HCT116 (cell line): ENCODE data around the gene SPATA33. TPM values are rescaled to one million over a fixed set of nuclear protein-coding genes. Genes with fewer than 3 reads are reported as not detected.
"Not testable (repeated sequence)": the region's sequence is repeated elsewhere in the genome, so short reads cannot be mapped to it uniquely, and the experiment has no call there.

Experiments
- ATAC-seq: fragments of 200-7000 bp; cut with Tn5 transposase; 2 replicates; pipeline ENCODE4 v1.9.1; 2020; ENCODE audit warnings: mild to moderate bottlenecking, moderate library complexity
- BruUV-seq: library from RNA; stranded (reverse); fragments of 400-500 nt; replicated peaks from 2 replicates; lab custom pipeline; 2021; lab: Mats Ljungman, UMichigan
- CTCF ChIA-PET: fragments of 300-600 bp; sonication (Branson Sonifier 250); formaldehyde crosslinking; loops from one replicate; lab custom pipeline; 2021; ENCODE audit warnings: antibody characterized with exemption; lab: Charles Lee
- POLR2A ChIA-PET: fragments of 300-600, 350-600 bp; sonication (Branson Sonifier 250); formaldehyde crosslinking; loops from one replicate; lab custom pipeline; 2021; ENCODE audit warnings: antibody characterized with exemption; lab: Charles Lee
- RAD21 ChIA-PET, 2 experiments: fragments of 300-600 bp; sonication (Branson Sonifier 250); formaldehyde crosslinking; loops; one replicate each; lab custom pipeline; 2023; ENCODE audit warnings: low total read pairs in 2 of 2; ENCODE audit not compliant: uncharacterized antibody in 2 of 2, unreplicated experiment in 2 of 2, low non-redundant PET in 1 of 2; lab: Charles Lee
- DNase-seq: peaks from one replicate; pipeline ENCODE4 v3.0.0-alpha.2; 2010; ENCODE audit warnings: low read depth, low spot score
- H2AFZ ChIP-seq: fragments of 200-600 bp; shearing (Covaris generic), sonication (generic); 2 replicates; pipeline ENCODE4 v1.6.1; 2017; ENCODE audit warnings: low read depth, mixed run types, mixed read lengths, antibody characterized with exemption, low read length; ENCODE audit not compliant: poor library complexity, severe bottlenecking
- H3K27ac ChIP-seq: 2 replicates; pipeline ENCODE4 v1.5.1; 2012; ENCODE audit warnings: low read depth, low read length
- H3K27me3 ChIP-seq: fragments of 200-600 bp; sonication (generic); 2 replicates; pipeline ENCODE4 v1.6.1; 2016; ENCODE audit warnings: mixed run types, low read length, mixed read lengths; ENCODE audit not compliant: insufficient read depth
- H3K36me3 ChIP-seq, 2 experiments: fragments of 200-500 bp in 1 of 2; fragments of 200-600 bp in 1 of 2; sonication (Bioruptor generic) in 1 of 2; sonication (generic) in 1 of 2; 2 replicates each; pipeline versions ENCODE4 v1.5.1 to v1.6.1; 2014 to 2016; ENCODE audit warnings: low read length in 2 of 2, inconsistent platforms in 1 of 2, mixed read lengths in 1 of 2, mixed run types in 1 of 2; ENCODE audit not compliant: insufficient read depth in 2 of 2, control insufficient read depth in 1 of 2
- H3K4me1 ChIP-seq, 2 experiments: fragments of 200-600 bp in 1 of 2; sonication (generic) in 1 of 2; 2 replicates each; pipeline versions ENCODE4 v1.5.1 to v1.6.1; 2012 to 2017; ENCODE audit warnings: low read length in 2 of 2, inconsistent platforms in 1 of 2, mild to moderate bottlenecking in 1 of 2, mixed read lengths in 1 of 2, mixed run types in 1 of 2, moderate library complexity in 1 of 2; ENCODE audit not compliant: insufficient read depth in 2 of 2, control insufficient read depth in 1 of 2
- H3K4me2 ChIP-seq: fragments of 200-600 bp; sonication (generic); 2 replicates; pipeline ENCODE4 v1.6.1; 2017; ENCODE audit warnings: mixed run types, low read length, mixed read lengths
- H3K4me3 ChIP-seq, 2 experiments: fragments of 200-600 bp in 1 of 2; sonication (generic) in 1 of 2; replicated peaks in 1 of 2; 2 replicates each; pipeline ENCODE4 v1.5.1; 2011 to 2016; ENCODE audit warnings: low read length in 2 of 2, control low read depth in 1 of 2, low read depth in 1 of 2, mild to moderate bottlenecking in 1 of 2, mixed read lengths in 1 of 2, mixed run types in 1 of 2
- H3K79me2 ChIP-seq: fragments of 200-600 bp; sonication (generic); 2 replicates; pipeline ENCODE4 v1.6.1; 2017; ENCODE audit warnings: mild to moderate bottlenecking, mixed run types, low read length, moderate library complexity, mixed read lengths; ENCODE audit not compliant: insufficient read depth
- H3K9ac ChIP-seq: fragments of 200-600 bp; sonication (generic); 2 replicates; pipeline ENCODE4 v1.6.1; 2016; ENCODE audit warnings: low read length, mixed read lengths
- H3K9me2 ChIP-seq: fragments of 200-600 bp; sonication (generic), shearing (Covaris generic); 2 replicates; pipeline ENCODE4 v1.6.1; 2017; ENCODE audit warnings: mixed run types, mild to moderate bottlenecking, moderate library complexity; ENCODE audit not compliant: insufficient read depth
- H3K9me3 ChIP-seq, 2 experiments: fragments of 200-500 bp in 1 of 2; fragments of 200-600 bp in 1 of 2; sonication (Bioruptor generic) in 1 of 2; sonication (generic) in 1 of 2; 2 replicates each; pipeline ENCODE4 v1.6.1; 2014 to 2017; ENCODE audit warnings: low read length in 2 of 2, mixed read lengths in 2 of 2, inconsistent platforms in 1 of 2, low read depth in 1 of 2, mild to moderate bottlenecking in 1 of 2, mixed run types in 1 of 2, moderate library complexity in 1 of 2; ENCODE audit not compliant: control insufficient read depth in 1 of 2, insufficient read depth in 1 of 2
- H4K20me1 ChIP-seq: fragments of 200-600 bp; sonication (generic), shearing (Covaris generic); 2 replicates; pipeline ENCODE4 v1.6.1; 2017; ENCODE audit warnings: mixed run types, mild to moderate bottlenecking, moderate library complexity; ENCODE audit not compliant: insufficient read depth
- ATF3 ChIP-seq: IDR thresholded peaks from 2 replicates; pipeline ENCODE4 v1.6.1; 2012
- CBX3 ChIP-seq: IDR thresholded peaks from 2 replicates; pipeline ENCODE4 v1.6.1; 2012; ENCODE audit warnings: low read depth
- CTCF ChIP-seq, 3 experiments: fragments of 200-600 bp in 1 of 3; sonication (generic) in 1 of 3; IDR thresholded peaks in 2 of 3; conservative IDR thresholded peaks in 1 of 3; 2 replicates each; pipeline ENCODE4 v1.5.1; 2012 to 2017; ENCODE audit warnings: low read depth in 2 of 3, low read length in 2 of 3, antibody characterized with exemption in 1 of 3, borderline replicate concordance in 1 of 3, control low read depth in 1 of 3, mild to moderate bottlenecking in 1 of 3, mixed read lengths in 1 of 3, mixed run types in 1 of 3, moderate library complexity in 1 of 3; ENCODE audit not compliant: insufficient read depth in 1 of 3
- MAX ChIP-seq: IDR thresholded peaks from 2 replicates; pipeline ENCODE4 v1.6.1; 2012
- SIN3A ChIP-seq: IDR thresholded peaks from 2 replicates; pipeline ENCODE4 v1.6.1; 2012; ENCODE audit warnings: low read depth
- SP1 ChIP-seq: IDR thresholded peaks from 2 replicates; pipeline ENCODE4 v1.6.1; 2012; ENCODE audit warnings: low read depth
- ZNF274 ChIP-seq: fragments of 200-500 bp; sonication (Bioruptor generic); IDR thresholded peaks from 2 replicates; pipeline ENCODE4 v1.6.1; 2014; ENCODE audit warnings: mild to moderate bottlenecking, low read depth, low read length, inconsistent platforms
- intact Hi-C: fragments of 100-400 bp; cut with micrococcal nuclease; formaldehyde crosslinking; loops from 2 replicates; pipeline ENCODE4 v1.10.0; 2022
- total RNA-seq: library from RNA; stranded (reverse); gene quantifications from one replicate; pipeline ENCODE4 v1.2.1, GENCODE V29; 2021; ENCODE audit not compliant: unreplicated experiment

SPATA33 gene
- total RNA-seq, 1 experiment from 2014 or later = 24.9 TPM

GRCh38 chr16:89671565-89671964, 13.9 kb downstream of the SPATA33 start:
- H3K4me1 ChIP-seq, H3K9me2 ChIP-seq, H3K79me2 ChIP-seq, POLR2A ChIA-PET, intact Hi-C loops, H3K36me3 ChIP-seq, CTCF ChIA-PET, H3K27ac ChIP-seq, H3K4me2 ChIP-seq, DNase-seq, H2AFZ ChIP-seq, H3K27me3 ChIP-seq, H3K9me3 ChIP-seq, ATAC-seq, BruUV-seq, H3K4me3 ChIP-seq, H4K20me1 ChIP-seq, H3K9ac ChIP-seq: not testable (repeated sequence)
- RAD21 ChIA-PET = interaction anchor here in 1 of 2 experiments (0.6 kb wide), 1 partner anchor 38 kb away, joined by 3 read pairs; no protein-coding TSS in a partner anchor

- intact Hi-C loops = no loop called here
- TF ChIP-seq CBX3 = no peak
- TF ChIP-seq ATF3 = no peak
- no peak for TF ChIP-seq SP1
- TF ChIP-seq CTCF (IDR thresholded peaks at IDR 0.05 in 2 of 3, conservative IDR thresholded peaks at IDR 0.05 in 1 of 3; ENCODE audit: borderline replicate concordance in 1 of 3, insufficient read depth in 1 of 3, low read depth in 2 of 3, low read length in 2 of 3) = no peak
- TF ChIP-seq MAX = no peak
- TF ChIP-seq ZNF274 = no peak
- no peak for TF ChIP-seq SIN3A
- Histone ChIP-seq H4K20me1 (no peaks in the 10 kb centered on the region), H2AFZ (no peak overlapping the region), H3K79me2 (no peaks in the 10 kb centered on the region), H3K9ac (no peak overlapping the region), H3K9me3 (peaks cover 4 to 6% of the 10 kb centered on the region in 2 experiments; a peak in 2 of 4 replicates), H3K4me2 (no peak overlapping the region), H3K27me3 (no peaks in the 10 kb centered on the region), H3K36me3 (no peaks in the 10 kb centered on the region), H3K9me2 (no peaks in the 10 kb centered on the region), H3K4me3 (no peak overlapping the region), H3K4me1 (peaks cover 0 to 5% of the 10 kb centered on the region in 2 experiments; a peak in 1 of 4 replicates), H3K27ac (no peak overlapping the region)
- RAD21 ChIA-PET = no interaction called here
- DNase-seq = no peak
- POLR2A ChIA-PET = no interaction called here
- no peak for ATAC-seq
- no TSS peak for BruUV-seq
- CTCF ChIA-PET = no interaction called here
These were observed 14.7 kb downstream of the SPATA33 start for GRCh38 chr16:89672177-89672941.
